Esophagus muscularis mucosa (tissue), 3 donors: ENCODE results near the gene SLC7A14.

ENCODE experiments used
- POLR2AphosphoS5 ChIP-seq, 2 donors: sonication (generic); formaldehyde crosslinking; IDR thresholded peaks; one replicate each; pipeline ENCODE4 v1.6.1; 2017; ENCODE audit warnings: antibody characterized with exemption in 2 of 2
- TF ChIP-seq, protein P1 (sequence below), 3 experiments: fragments of 200-600 bp in 2 of 3; fragments of 450-650 bp in 1 of 3; sonication (generic) in 2 of 3; IDR thresholded peaks; one replicate each; pipeline ENCODE4 v1.5.1; 2017 to 2019; ENCODE audit warnings: antibody characterized with exemption in 3 of 3, mild to moderate bottlenecking in 2 of 3, moderate library complexity in 1 of 3

DNA sequence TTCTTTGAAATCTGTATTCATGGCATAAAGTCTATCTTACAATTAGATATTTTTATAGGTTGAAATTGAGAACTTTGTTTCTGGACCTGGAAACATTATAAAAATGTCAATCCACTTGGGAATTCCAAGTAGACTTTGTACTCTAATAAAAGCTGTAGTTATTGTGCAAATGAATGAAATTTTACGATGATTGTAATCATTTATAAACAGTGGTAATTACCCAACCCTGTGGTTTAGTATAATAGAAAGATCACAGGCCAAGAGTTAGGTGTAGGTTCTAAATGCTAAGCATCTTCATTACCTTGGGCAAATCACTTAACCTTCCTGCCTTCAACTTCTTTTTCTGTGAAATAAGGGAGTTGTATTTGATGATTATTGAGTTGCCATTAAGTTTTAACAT, 13.2 kb upstream of the SLC7A14 start:
- TF ChIP-seq, protein P1, sequence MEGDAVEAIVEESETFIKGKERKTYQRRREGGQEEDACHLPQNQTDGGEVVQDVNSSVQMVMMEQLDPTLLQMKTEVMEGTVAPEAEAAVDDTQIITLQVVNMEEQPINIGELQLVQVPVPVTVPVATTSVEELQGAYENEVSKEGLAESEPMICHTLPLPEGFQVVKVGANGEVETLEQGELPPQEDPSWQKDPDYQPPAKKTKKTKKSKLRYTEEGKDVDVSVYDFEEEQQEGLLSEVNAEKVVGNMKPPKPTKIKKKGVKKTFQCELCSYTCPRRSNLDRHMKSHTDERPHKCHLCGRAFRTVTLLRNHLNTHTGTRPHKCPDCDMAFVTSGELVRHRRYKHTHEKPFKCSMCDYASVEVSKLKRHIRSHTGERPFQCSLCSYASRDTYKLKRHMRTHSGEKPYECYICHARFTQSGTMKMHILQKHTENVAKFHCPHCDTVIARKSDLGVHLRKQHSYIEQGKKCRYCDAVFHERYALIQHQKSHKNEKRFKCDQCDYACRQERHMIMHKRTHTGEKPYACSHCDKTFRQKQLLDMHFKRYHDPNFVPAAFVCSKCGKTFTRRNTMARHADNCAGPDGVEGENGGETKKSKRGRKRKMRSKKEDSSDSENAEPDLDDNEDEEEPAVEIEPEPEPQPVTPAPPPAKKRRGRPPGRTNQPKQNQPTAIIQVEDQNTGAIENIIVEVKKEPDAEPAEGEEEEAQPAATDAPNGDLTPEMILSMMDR (IDR thresholded peaks at IDR 0.05): no peak
- no peak for TF ChIP-seq POLR2AphosphoS5 (IDR thresholded peaks at IDR 0.05)
